ENCODE measurements around the gene A1BG.
"Not testable (repeated sequence)": the region's sequence is repeated elsewhere in the genome, so short reads cannot be mapped to it uniquely, and the experiment has no call there.

The A1BG gene

GRCh38 chr19:58386576-58387337 lies 33.5 kb upstream of the A1BG start, which contains the start of gene RPS5:
Gene RPS5 (plus strand): TSS chr19:58387269. CDS start chr19:58388138, 869 bp downstream.
- peak; percentile 87 for DNase-seq (ENCODE audit: low read depth)

- DNase-seq (ENCODE audit: low read depth), result no peak
Measured at GRCh38 chr19:58385891-58386575, 32.7 kb upstream of the A1BG start.

- no peak for DNase-seq (ENCODE audit: low read depth)
Measured at GRCh38 chr19:58385313-58385890, 32.1 kb upstream of the A1BG start.

GRCh38 chr19:58382997-58383603 lies 29.8 kb upstream of the A1BG start:
- DNase-seq (ENCODE audit: low read depth), result no peak

GRCh38 chr19:58381460-58382212 lies 28.3 kb upstream of the A1BG start:
- no peak for DNase-seq (ENCODE audit: low read depth)

- peak; percentile 83 for DNase-seq (ENCODE audit: low read depth)
Measured at GRCh38 chr19:58380662-58381459, 27.6 kb upstream of the A1BG start, which contains the start of gene ZNF837. Gene ZNF837 (minus strand): TSS chr19:58381030. CDS start chr19:58369332, 11,698 bp downstream.

GRCh38 chr19:58380037-58380661 lies 26.9 kb upstream of the A1BG start:
- no peak for DNase-seq (ENCODE audit: low read depth)

GRCh38 chr19:58379246-58379645 lies 26.0 kb upstream of the A1BG start:
- no peak for DNase-seq (ENCODE audit: low read depth)

GRCh38 chr19:58376724-58377123 lies 23.4 kb upstream of the A1BG start:
- DNase-seq (ENCODE audit: low read depth), result not testable (repeated sequence)

GRCh38 chr19:58374200-58374599 lies 20.9 kb upstream of the A1BG start:
- no peak for DNase-seq (ENCODE audit: low read depth)

- no peak for DNase-seq (ENCODE audit: low read depth)
Measured at GRCh38 chr19:58372311-58373133, 19.2 kb upstream of the A1BG start.

- no peak for DNase-seq (ENCODE audit: low read depth)
Measured at GRCh38 chr19:58368561-58369360, 15.5 kb upstream of the A1BG start.

- no peak for DNase-seq (ENCODE audit: low read depth)
Measured at GRCh38 chr19:58367698-58368454, 14.6 kb upstream of the A1BG start.

- no peak for DNase-seq (ENCODE audit: low read depth)
Measured at GRCh38 chr19:58366585-58367430, 13.5 kb upstream of the A1BG start.

- no peak for DNase-seq (ENCODE audit: low read depth)
Measured at GRCh38 chr19:58364146-58364545, 10.9 kb upstream of the A1BG start.

GRCh38 chr19:58362272-58362994 lies 9.1 kb upstream of the A1BG start, which contains the start of gene ZNF497:
Gene ZNF497 (minus strand): TSS chr19:58362751. CDS start chr19:58357635, 5,116 bp downstream.
- peak; percentile 87 for DNase-seq (ENCODE audit: low read depth)

All from stimulated activated CD8-positive, alpha-beta memory T cell treated with anti-CD3 and anti-CD28 coated beads, Interleukin-15, amount 100 ng/mL, for 24 hours (primary cell).